HG02840 (cell line): ENCODE measurements around the gene OTUD3.
"Not testable (repeated sequence)": the region's sequence is repeated elsewhere in the genome, so short reads cannot be mapped to it uniquely, and the experiment has no call there.

Source experiments
- ATAC-seq: cut with Tn5 transposase; IDR thresholded peaks from one replicate; pipeline ENCODE4 v1.9.1; 2021; ENCODE audit warnings: mild to moderate bottlenecking, moderate library complexity, moderate number of reproducible peaks; ENCODE audit not compliant: unreplicated experiment, low FRiP score

Gene OTUD3

DNA sequence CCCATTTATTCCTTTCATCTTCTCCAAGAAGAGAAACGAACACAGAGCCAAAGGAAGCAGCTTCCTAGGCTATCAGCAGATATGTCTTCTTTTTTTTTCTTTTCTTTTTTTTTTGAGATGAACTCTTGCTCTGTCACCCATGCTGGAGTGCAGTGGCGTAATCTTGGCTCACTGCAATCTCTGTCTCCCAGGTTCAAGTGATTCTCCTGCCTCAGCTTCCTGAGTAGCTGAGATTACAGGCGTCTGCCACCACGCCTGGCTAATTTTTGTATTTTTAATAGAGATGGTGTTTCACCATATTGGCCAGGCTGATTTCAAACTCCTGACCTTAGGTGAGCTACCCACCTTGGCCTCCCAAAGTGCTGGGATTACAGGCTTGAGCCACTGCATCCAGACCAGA lies 13.6 kb upstream of the OTUD3 start:
- not testable (repeated sequence) for ATAC-seq

DNA sequence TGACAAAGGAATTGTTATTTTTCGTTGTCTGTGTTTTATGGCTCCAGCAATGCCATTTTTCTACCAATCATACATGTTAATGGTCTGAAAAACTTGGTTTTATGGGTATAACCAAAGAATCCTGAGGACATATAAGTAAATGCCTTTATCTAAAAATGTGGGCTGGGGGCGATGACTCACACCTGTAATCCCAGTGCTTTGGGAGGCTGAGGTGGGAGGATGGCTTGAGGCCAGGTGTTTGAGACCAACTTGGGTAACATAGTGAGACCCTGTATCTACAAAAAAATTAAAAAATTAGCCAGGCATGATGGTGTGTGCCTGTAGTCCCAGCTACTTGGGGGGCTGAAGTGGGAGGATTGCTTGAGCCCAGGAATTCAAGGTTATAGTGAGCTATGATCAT lies 12.7 kb upstream of the OTUD3 start:
- not testable (repeated sequence) for ATAC-seq

DNA sequence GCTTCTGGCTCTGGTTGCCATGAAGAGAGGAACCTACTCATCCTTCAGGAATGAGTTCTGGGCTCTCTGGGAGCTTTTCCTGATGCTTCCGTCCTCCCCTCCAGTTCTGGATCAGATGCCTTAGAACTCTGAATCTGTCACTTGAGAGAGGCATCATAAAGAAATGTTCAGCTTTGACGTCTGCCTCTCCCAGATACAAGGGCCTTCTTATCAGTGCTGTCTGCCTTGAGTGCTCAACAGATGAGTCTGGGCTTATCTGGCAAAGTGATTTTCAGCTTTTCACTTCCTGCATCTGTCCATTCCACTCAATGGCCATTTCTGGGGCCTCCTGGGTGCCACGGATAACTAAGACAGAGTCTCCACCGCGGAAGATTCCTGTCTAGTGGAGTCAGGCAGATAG lies 12.3 kb upstream of the OTUD3 start:
- ATAC-seq: no peak

DNA sequence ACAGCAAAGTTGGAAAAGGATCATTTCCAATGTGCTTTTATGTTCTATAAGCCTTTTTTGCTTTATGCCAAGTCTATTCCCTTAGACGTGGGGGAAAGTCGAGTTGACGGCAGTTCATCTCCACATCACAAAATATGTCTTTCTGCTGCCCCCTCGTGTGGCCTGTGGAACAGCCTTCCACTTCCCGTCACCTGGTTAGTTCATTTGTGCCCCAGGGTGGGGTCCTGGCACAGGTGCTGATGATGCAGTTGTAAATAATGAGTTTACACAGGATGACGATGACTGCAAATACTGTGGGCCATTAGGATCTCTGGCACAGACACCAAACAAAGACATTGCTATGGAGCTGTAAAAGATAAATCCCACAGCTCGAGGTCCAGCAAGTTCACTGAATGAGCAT lies 10.0 kb upstream of the OTUD3 start:
- no peak for ATAC-seq

DNA sequence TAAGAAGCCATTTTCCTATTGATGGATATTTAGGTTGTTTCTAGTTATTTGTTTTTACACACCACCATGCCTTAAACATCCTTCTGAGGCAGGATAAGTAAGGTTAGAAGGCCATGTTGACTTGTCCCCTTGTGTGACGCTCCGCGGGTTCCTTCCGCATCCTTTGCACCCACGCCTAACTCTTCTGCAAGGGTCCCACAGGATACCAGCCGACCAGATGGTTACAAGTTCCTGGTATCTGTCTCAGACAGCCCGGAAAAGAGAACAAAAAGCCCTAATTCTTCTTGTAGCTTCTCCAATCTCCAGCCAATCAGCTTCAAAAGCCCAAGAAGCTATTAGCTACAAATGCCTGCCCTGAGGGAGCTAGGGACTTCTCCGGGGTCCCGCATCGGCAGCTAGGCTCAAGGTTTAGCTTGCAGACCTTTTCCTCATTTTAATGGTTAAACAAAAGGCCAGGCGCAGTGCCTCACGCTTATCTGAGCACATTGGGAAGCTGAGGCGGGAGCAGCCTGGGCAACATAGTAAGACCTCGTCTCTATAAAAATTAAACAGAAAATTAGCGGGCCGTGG lies 4.9 kb upstream of the OTUD3 start:
- no peak for ATAC-seq

DNA sequence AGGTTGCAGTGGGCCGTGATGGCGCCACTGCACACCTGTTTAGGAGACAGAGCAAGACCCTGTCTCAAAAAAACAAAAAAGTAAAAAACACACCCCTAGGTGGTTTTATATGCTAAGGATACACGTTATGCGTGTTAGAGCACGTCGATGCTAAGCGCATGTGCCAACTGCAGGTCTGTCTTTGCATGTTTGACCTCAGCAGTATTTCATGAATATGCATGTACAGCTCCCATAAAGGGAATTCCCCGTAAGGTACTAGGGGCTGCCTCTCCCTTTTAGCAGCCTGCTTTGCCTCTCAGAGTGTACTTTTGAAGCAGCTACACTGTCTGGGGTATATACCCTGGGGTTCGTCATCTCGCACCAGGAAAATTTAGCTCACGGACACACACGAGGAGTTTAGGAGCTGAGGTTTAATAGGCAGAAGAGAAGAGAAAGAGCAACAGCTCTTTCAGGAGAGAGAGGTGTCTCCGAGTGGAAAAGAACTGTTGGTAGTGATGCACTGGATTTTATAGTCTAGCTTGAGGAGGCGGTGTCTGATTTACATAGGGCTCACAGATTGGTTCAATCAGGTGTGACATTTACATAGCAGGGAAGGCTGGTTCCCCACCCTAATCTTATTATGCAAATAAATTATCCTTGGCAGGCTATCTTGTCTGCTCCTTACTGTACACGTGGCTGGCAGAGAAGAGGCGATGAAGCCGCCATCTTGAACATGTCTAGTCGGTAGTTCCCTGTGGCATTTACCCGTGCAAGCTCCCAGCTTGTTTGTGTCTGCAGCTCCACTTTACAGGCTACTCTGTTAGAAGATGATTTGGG lies 4.2 kb upstream of the OTUD3 start:
- ATAC-seq: no peak

DNA sequence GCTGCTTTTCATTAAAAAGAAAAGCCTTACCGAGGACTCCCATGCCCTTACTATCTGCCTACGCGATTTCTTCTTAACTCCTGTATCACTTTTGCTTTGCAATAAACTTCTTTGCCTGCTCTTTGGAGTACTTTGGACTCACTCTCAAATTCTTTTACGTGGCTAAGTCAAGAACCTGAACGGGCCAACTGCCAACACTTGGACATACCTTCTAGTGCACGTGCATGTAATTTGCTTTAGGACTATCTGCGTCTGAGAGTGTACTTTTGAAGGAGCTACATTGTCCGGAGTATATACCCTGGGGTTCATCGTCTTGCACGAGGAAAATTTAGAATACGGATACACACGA lies 3.6 kb upstream of the OTUD3 start:
- no peak for ATAC-seq

DNA sequence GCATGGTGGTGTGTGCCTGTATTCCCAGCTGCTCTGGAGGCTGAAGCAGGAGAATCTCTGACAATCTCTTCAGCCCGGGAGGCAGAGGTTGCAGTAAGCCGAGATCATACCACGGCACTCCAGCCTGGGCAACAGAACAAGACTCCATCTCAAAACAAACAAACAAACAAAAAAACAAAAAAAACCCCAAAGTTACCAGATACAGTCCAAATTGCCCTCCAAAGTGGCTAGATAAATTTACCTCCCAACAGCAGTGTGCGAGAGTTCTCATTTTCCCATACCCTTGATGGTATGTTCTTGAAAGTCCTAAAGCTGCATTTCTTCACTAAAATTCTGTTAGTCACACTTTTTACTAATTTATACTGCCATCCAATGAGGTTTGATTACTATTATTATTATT lies 3.0 kb upstream of the OTUD3 start:
- ATAC-seq: no peak

DNA sequence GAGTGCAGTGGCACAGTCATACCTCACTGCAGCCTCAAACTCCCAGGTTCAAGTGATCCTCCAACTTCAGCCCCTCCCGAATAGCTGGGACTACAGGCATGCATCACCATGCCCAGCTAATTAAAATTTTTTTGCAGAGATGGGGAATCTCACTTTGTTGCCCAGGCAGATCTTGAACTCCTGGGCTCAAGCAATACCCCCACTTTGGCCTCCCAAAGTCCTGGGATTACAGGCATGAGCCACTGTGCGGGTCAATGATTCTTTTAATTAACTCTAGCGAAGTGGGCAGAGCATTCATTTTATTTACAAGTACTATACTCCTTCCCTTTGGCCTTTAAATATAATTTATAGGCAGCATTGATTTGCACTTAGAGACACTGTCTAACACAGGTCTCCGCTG lies 2.5 kb upstream of the OTUD3 start:
- no peak for ATAC-seq

DNA sequence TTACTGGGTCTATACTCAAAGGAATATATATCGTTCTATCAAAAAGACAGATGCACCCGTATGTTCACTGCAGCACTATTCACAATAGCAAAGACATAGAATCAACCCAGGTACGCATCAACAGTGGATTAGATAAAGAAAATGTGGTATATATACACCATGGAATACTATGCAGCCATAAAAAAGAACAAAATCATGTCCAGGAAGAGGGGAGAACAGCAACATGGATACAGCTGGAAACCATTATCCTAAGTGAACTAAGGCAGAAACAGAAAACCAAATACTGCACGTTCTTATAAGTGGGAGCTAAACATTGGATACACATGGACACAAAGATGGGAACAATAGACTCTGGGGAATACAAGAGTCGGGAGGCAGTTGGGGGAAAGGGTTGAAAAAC lies 1.4 kb upstream of the OTUD3 start:
- not testable (repeated sequence) for ATAC-seq

DNA sequence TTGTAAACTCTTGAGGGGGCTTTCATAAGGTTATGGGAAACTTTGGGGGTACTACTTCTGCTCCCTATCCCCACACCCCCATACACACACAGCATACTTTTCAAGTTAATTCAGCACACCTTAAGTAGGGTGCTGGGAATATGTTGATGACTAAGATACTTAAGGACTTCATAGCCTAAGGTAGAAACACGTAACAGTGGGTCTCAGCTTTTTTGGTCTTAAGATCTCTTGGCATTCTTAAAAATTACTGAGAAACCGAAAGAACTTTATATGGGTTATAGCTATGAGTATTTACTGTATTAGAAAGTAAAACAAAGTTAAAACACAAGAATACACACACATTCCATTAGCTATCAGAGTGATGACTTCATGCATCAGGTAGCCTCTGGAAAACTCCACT lies 2.1 kb downstream of the OTUD3 start:
- ATAC-seq: no peak

DNA sequence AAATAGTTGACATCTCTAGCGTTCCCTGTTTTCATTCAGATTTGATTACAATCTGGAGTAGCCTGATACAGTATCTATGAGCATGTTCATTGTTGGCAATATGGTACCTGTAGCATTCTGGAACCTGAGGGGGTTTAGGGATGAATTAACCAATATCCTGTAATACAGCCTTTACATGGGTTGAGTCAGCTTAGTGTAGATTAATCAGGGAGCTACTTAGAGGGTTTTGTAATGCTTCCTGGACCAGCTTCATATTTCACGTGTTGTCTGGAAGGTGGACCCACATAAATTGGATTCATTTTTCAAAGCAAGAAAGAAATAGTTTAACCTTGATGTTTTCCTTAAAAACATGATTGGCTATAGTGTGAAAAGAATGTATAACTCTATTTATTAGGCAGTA lies 3.6 kb downstream of the OTUD3 start:
- no peak for ATAC-seq

DNA sequence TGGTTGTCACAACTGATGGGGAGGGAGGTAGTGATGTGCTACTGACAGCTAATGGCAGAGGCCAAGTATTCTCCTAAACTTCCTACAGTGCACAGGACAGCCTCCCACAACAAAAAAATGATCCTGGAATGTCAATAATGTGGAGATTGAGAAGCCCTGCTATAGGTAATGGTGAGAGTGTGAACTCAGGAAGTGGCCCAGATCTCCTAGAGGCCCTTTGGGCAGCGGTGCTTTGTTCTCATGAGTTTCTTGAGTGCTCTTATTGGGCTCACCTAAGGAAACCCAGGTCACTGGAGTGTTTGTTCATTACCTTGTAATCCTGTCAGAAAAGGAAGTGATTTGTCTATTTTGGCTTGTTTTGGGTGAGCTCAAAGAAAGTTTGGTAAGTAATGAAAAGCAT lies 5.9 kb downstream of the OTUD3 start:
- no peak for ATAC-seq

DNA sequence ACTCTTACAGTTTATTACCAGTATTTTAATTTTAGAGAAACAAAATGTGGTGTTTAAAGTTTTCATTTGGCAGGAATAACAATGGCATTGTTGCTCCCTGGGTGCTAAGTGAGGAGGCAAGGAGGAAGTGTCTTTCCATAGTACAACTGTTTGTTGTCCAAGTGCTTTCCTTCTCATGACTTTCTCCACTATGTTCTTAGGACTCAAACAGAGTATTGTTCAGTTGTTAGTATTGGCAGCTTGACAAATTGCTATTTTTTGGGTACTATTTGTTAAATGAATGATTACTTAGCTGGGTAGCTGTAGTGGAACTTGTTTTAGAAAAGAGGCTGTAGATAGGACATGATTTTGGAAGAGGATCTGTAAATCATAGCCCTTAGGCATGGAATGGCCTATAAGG lies 7.5 kb downstream of the OTUD3 start:
- no peak for ATAC-seq

DNA sequence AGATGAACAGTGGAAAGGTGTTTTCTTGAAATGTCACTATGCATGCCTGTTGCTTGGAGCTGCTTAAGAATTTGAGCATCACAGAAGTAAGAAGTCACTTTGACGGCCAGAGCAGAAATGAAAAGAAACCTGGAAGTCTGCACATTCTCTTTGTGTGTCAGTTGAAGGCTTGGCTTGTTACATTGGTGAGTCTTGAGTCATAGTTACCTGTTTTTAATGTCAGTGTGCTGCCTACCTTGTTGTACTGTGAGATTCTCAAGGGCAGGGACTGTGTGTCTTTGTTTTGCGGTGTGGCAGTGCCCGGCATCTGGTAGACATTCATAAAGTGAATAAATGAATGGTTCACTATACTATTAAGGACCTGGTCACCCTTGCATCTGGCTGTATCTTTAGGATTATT lies 9.9 kb downstream of the OTUD3 start:
- no peak for ATAC-seq

DNA sequence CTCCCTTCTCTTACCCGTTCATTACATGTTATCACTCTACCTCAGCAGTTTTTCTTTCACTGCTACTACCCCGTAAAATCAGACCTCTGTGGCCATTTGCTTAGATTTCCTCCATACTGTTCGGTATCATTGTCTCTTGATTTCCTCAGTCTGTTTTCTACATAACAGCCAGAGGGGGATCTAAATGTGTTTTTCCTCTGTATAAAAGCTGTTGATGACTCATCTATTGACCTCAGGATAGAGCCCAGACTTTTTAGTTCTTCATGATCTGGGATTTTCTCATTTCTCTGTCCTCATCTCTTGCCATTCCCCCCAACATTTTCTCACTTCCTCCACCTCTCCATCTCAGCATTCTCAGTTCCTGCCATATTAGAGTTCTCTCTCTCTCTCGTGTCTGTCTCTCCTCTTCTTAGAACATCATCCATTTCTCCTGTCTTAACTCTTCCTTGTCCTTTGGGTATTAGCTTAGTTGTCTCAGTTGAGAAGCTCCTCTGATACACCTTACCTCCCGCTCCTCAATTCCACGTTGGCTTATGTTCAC lies 10.5 kb downstream of the OTUD3 start:
- no peak for ATAC-seq

DNA sequence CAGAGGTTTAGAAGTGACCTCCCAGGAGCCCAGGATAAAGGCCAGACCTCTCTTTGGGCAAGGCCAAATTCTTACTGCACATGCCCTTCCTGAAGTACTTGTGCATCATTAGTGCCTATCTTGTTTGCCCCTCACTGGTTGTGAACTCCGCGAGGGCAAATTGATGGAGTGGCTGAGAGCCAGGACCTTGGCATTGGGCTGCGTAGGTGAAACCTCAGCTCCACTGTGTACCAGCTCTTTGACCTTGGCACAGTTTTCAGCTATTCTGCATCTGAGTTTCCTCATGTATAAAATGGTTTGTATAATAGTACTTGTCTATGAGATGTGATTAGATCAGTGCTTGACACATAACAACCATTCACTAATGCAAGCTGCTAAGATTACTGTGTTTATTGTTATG lies 11.5 kb downstream of the OTUD3 start:
- ATAC-seq: no peak

DNA sequence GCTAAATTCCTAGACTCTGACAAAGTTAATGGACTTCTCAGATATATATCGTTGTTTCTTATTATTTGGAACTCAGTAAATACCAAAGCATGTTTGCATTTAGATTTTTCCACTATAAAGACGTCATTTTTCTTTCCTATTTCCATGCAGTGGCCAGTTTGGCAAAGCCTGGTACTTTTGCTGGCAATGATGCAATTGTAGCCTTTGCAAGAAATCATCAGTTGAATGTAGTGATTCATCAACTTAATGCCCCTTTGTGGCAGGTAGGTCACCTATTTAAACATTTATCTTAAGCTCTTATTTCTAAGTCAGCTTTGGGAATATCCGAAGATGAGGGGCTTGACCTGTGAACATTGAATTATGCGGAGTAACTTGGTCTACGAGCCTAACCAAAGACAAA lies 12.0 kb downstream of the OTUD3 start:
- no peak for ATAC-seq

DNA sequence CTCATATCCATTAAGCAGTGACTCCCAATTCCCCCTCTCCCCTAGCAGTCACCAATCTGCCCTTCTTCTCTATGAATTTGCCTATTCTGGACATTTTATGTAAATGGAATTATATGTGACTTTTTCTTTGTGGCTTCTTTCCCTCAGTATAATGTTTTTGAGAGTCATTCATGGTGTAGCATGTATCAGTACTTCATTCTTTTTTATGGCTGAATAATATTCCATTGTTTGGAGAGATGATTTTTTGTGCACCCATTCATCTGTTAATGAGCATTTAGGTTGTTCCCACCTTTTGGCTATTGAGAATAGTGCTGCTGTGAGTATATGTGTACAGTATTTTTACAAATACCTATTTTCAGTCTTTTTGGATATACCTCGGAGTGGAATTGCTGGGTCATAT lies 19.5 kb downstream of the OTUD3 start:
- no peak for ATAC-seq

DNA sequence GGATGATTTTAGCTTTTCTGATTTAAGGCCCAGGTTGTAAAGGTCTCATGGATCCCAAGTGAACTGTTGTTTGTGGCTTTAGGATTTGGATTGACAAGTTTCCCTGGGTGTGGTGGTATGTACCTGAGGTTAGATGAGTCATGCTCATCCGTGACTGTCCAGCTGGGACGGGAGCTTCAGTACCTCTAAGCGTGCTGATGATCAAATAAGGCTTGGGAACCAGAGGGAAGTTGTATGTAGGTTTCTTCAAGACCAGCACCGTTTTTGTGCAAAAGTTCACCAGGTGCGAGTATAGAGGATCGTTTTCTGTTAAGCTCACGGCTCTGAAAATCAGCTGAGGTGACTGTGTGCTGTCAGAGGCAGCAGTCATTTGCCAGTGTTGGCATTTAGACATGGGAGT lies 21.4 kb downstream of the OTUD3 start:
- ATAC-seq: no peak

DNA sequence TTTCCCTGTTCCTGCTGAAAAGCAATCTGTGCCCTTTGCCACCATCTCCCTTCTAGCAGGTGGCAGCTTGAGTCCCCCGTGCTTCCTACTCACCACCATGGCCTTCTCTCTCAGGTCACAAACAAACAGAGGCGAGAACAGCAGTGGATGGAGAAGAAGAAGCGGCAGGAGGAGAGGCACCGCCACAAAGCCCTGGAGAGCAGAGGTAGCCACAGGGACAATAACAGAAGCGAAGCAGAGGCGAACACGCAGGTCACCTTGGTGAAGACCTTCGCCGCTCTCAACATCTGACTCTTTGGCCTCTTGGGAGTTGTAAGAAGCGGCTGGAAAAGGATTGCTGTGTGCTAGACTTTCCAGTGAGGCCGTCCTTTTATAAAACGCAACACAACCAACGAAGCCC lies 25.3 kb downstream of the OTUD3 start:
- ATAC-seq: no peak

DNA sequence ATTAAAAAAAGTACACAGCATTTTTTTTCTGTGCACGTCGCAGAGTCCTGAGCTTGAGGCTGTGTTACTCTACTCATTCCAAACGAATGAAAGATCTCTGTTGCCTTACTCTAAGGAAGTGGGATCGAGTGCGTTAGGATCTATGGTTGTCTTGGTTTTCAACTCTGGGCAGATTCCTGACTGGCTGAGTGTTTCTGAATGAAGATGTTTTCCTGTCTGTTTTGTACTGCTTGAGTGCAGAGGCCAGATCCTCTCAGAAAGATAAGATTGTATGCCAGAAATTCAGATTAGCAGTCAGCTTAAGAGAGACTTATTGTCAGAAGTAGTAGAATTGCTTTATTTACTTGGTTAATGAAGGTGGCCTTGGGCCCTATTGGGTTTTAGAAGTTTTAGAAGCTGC lies 27.2 kb downstream of the OTUD3 start:
- ATAC-seq: no peak
